ENCODE data around the gene STON2.

Gene STON2

DNA sequence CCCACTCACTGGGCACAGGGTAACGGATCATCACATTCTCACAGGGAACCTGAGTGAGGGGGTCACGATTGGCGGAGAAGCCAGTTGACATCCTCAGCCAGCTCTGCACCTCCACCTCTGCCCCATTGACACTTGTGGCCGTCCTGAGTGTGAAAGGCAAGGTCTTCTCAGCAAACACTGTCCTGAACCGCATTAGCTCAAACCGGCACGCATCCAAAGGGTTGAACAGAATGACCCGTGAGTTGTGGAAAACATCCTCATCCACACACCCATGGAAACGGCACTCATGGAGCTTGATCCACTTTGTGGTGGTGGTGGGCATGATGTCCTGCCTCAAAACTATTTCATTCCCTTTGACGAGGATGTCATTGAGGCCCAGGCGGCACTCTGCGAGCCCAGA, 123.0 kb downstream of the STON2 start:
- DNase-seq: no peak

GRCh38 chr14:81276073-81277069, 123.8 kb downstream of the STON2 start:
- TF ChIP-seq POLR2A (IDR thresholded peaks at IDR 0.05; ENCODE audit: low read length) (no peak), GATA1 (IDR thresholded peaks at IDR 0.05; ENCODE audit: low read depth, low read length) (no peak)
- no peak for DNase-seq

More for the DNA sequence above, 123.0 kb downstream of the STON2 start:
- no peak for TF ChIP-seq POLR2A (IDR thresholded peaks at IDR 0.05; ENCODE audit: low read length)
- TF ChIP-seq GATA1 (IDR thresholded peaks at IDR 0.05; ENCODE audit: low read depth, low read length): no peak

- TF ChIP-seq POLR2A (IDR thresholded peaks at IDR 0.05; ENCODE audit: low read length): no peak
- TF ChIP-seq GATA1 (IDR thresholded peaks at IDR 0.05; ENCODE audit: low read depth, low read length): no peak
- no peak for DNase-seq
Observed at GRCh38 chr14:81275305-81276072, 124.6 kb downstream of the STON2 start.

GRCh38 chr14:81273961-81274575, 126.1 kb downstream of the STON2 start:
- no peak for DNase-seq
- TF ChIP-seq POLR2A (IDR thresholded peaks at IDR 0.05; ENCODE audit: low read length) (no peak), GATA1 (IDR thresholded peaks at IDR 0.05; ENCODE audit: low read depth, low read length) (no peak)

DNA sequence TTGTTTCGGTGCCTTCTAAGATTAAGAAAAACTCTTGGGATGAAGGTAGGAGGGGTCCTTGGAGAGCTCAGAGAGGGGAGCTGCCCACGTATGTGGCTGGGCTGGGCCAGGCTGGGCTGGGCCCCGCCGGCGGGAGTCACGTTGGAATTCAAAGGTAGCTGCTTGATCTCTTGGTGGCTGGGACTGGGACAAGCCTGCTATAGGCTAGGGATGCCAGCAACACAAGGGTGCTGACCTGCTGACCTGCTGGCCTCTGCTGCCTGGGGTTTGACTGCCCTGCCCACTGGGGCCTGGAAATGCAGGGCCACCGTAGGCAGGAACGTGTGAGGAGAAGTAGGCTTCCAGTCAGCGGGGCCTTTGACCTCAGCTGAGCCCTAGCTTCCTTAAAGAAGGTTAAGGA, 126.6 kb downstream of the STON2 start:
- TF ChIP-seq GATA1 (IDR thresholded peaks at IDR 0.05; ENCODE audit: low read depth, low read length): no peak
- TF ChIP-seq POLR2A (IDR thresholded peaks at IDR 0.05; ENCODE audit: low read length): no peak
- DNase-seq: no peak

GRCh38 chr14:81272317-81272716, 127.8 kb downstream of the STON2 start:
- TF ChIP-seq GATA1 (IDR thresholded peaks at IDR 0.05; ENCODE audit: low read depth, low read length) (no peak), POLR2A (IDR thresholded peaks at IDR 0.05; ENCODE audit: low read length) (no peak)
- DNase-seq: no peak

GRCh38 chr14:81269979-81270375, 130.1 kb downstream of the STON2 start:
- TF ChIP-seq GATA1 (IDR thresholded peaks at IDR 0.05; ENCODE audit: low read depth, low read length) (no peak), POLR2A (IDR thresholded peaks at IDR 0.05; ENCODE audit: low read length) (no peak)
- DNase-seq: no peak

DNA sequence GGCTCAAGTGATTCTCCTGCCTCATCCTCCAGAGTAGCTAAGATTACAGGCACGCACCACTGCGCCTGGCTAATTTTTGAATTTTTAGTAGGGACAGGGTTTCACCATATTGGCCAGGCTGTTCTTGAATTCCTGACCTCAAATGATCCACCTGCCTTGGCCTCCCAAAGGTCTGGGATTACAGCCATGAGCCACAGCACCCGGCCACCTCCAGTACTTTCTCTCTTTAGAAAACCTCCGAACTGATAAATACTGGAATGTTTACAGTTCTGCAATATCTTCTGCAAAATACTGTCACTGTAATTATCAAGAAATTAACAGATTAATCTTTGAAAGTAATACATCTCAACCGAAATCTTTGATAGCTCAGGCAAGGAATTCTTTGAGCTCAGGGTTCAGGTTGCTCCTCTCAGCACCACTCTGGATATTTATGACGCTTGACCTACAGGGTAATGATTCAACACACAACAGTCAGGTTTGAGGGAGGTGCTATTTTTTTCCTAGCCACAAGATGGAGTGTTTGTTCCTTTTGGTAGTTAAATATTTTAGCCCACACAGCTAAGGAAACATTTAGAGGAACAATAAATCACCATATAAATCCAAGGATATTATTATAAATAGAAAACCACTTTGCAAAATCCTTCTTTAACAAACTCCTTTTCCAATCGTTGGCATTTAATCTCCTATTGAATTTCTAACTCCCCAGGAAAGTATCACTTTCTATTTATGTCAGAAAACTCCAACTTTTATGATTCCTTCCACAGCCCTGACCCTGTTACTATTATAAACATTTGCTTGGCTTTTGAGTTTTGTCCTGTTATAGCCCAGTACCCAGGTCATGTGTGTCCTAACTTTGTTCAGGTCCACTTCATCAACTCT, 130.8 kb downstream of the STON2 start:
- no peak for TF ChIP-seq POLR2A (IDR thresholded peaks at IDR 0.05; ENCODE audit: low read length)
- TF ChIP-seq GATA1 (IDR thresholded peaks at IDR 0.05; ENCODE audit: low read depth, low read length): no peak
- peak; percentile 74 to 80 for DNase-seq

DNA sequence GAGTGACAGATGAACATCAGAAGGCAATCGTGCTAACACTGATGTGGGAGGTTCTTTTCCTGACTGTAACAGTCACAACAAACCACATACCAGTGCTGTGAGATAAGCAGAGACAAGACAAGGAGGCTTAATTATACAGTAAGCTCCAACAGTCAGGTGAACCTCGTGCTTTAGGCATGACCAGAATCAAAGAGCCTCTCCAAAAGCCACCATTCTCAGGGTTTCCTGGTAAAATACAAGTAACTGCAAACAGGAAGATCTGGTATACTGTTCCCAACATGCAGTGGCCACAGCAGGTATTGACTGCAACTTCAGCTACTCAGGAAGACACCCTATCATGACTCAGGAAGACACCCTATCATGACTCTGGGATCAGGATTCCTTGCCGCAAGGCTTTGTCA, 132.1 kb downstream of the STON2 start:
- TF ChIP-seq POLR2A (IDR thresholded peaks at IDR 0.05; ENCODE audit: low read length) (peak; percentile 35), GATA1 (IDR thresholded peaks at IDR 0.05; ENCODE audit: low read depth, low read length) (no peak)
- DNase-seq: peak; percentile 65 to 80

GRCh38 chr14:81265636-81266169, 134.4 kb downstream of the STON2 start:
- no peak for DNase-seq
- TF ChIP-seq GATA1 (IDR thresholded peaks at IDR 0.05; ENCODE audit: low read depth, low read length) (no peak), POLR2A (IDR thresholded peaks at IDR 0.05; ENCODE audit: low read length) (no peak)

- peak in 1 of 2 experiments; percentile 27 for DNase-seq
- TF ChIP-seq GATA1 (IDR thresholded peaks at IDR 0.05; ENCODE audit: low read depth, low read length) (no peak), POLR2A (IDR thresholded peaks at IDR 0.05; ENCODE audit: low read length) (no peak)
Observed at GRCh38 chr14:81264671-81265070, 135.5 kb downstream of the STON2 start.

GRCh38 chr14:81263777-81264410, 136.2 kb downstream of the STON2 start:
- TF ChIP-seq POLR2A (IDR thresholded peaks at IDR 0.05; ENCODE audit: low read length) (no peak), GATA1 (IDR thresholded peaks at IDR 0.05; ENCODE audit: low read depth, low read length) (no peak)
- DNase-seq: peak in 1 of 2 experiments; percentile 49
